A549 (cell line): ENCODE measurements around the gene MFSD2A. TPM values are rescaled to one million over a fixed set of nuclear protein-coding genes. Genes with fewer than 3 reads are reported as not detected.

Experiments
- ATAC-seq, 2 experiments: fragments of 200-7000 bp in 1 of 2; fragments of >200 bp in 1 of 2; cut with Nextera tagmentation in 1 of 2; cut with Tn5 transposase in 1 of 2; 3 replicates each; pipeline versions ENCODE4 v1.8.0 to v1.9.1; 2018 to 2020; ENCODE audit warnings: mild to moderate bottlenecking in 1 of 2, moderate library complexity in 1 of 2
- CTCF ChIA-PET: fragments of 300-600 bp; sonication (Branson Sonifier 250); formaldehyde crosslinking; extraction: SDS; loops from one replicate; lab custom pipeline; 2021; ENCODE audit warnings: antibody characterized with exemption, inconsistent platforms; lab: Yijun Ruan, JAX
- POLR2A ChIA-PET: fragments of 350-600 bp; formaldehyde crosslinking; extraction: SDS; loops from one replicate; lab custom pipeline; 2021; ENCODE audit warnings: antibody characterized with exemption, inconsistent platforms; lab: Yijun Ruan, JAX
- DNase-seq, 2 experiments: peaks; one replicate each; pipeline versions ENCODE4 v3.0.0 to v3.0.0-alpha.2; 2011 to 2016; ENCODE audit warnings: low read depth in 1 of 2, low spot score in 1 of 2
- FAIRE-seq: peaks from 2 replicates; lab custom pipeline; 2011; peaks lifted over from hg19 to GRCh38; lab: Jason Lieb, UNC
- H3K27ac ChIP-seq, 2 experiments: fragments of >200 bp; sonication (Bioruptor Twin); formaldehyde crosslinking; 3 replicates each; pipeline ENCODE4 v1.5.1; 2016 to 2017
- H3K4me1 ChIP-seq: fragments of >200 bp; sonication (Bioruptor Twin); formaldehyde crosslinking; 3 replicates; pipeline ENCODE4 v1.6.1; 2016
- H3K4me2 ChIP-seq: fragments of >200 bp; sonication (Bioruptor Twin); formaldehyde crosslinking; 3 replicates; pipeline ENCODE4 v1.6.1; 2016
- H3K4me3 ChIP-seq: fragments of >200 bp; sonication (Bioruptor Twin); formaldehyde crosslinking; 3 replicates; pipeline ENCODE4 v1.5.1; 2016
- H3K9me3 ChIP-seq: fragments of >200 bp; sonication (Bioruptor Twin); formaldehyde crosslinking; 3 replicates; pipeline ENCODE4 v1.6.1; 2016
- BHLHE40 ChIP-seq: IDR thresholded peaks from 2 replicates; pipeline ENCODE4 v1.6.1; 2012; ENCODE audit warnings: low read depth, low read length, inconsistent platforms
- CBX2 ChIP-seq: fragments of 200-600 bp; sonication (generic); IDR thresholded peaks from 2 replicates; pipeline ENCODE4 v1.6.1; 2016; ENCODE audit warnings: low read depth, mild to moderate bottlenecking, borderline replicate concordance
- CHD2 ChIP-seq: fragments of 150-350 bp; IDR thresholded peaks from 2 replicates; pipeline ENCODE4 v1.6.1; 2014; ENCODE audit warnings: low read length; ENCODE audit not compliant: partially characterized antibody
- CHD4 ChIP-seq: fragments of 200-600 bp; sonication (generic); IDR thresholded peaks from 2 replicates; pipeline ENCODE4 v1.6.1; 2016; ENCODE audit warnings: antibody characterized with exemption, mild to moderate bottlenecking, borderline replicate concordance
- EHMT2 ChIP-seq: fragments of 200-600 bp; sonication (generic); IDR thresholded peaks from 2 replicates; pipeline ENCODE4 v1.6.1; 2016; ENCODE audit warnings: antibody characterized with exemption, low read depth, mild to moderate bottlenecking, moderate library complexity
- ESRRA ChIP-seq: fragments of 150-350 bp; IDR thresholded peaks from 2 replicates; pipeline ENCODE4 v1.6.1; 2014; ENCODE audit warnings: mild to moderate bottlenecking, low read length, borderline replicate concordance
- FOSB ChIP-seq: fragments of 250-450 bp; sonication (Bioruptor Pico); IDR thresholded peaks from 2 replicates; pipeline ENCODE4 v1.5.0; 2020; ENCODE audit warnings: mild to moderate bottlenecking, moderate library complexity
- HOXA7 ChIP-seq: fragments of 250-450 bp; sonication (Bioruptor Pico); IDR thresholded peaks from 2 replicates; pipeline ENCODE4 v1.5.0; 2020; ENCODE audit warnings: mild to moderate bottlenecking, moderate library complexity
- JUN ChIP-seq, 2 experiments: fragments of >200 bp; sonication (Bioruptor Twin); formaldehyde crosslinking; IDR thresholded peaks; 2 replicates in 1 of 2; 3 replicates in 1 of 2; pipeline ENCODE4 v1.6.1; 2016 to 2017
- JUNB ChIP-seq: fragments of >200 bp; sonication (Bioruptor Twin); formaldehyde crosslinking; IDR thresholded peaks from 2 replicates; pipeline ENCODE4 v1.6.1; 2016
- MAFK ChIP-seq: fragments of 450-650 bp; IDR thresholded peaks from 2 replicates; pipeline ENCODE4 v1.6.1; 2014; ENCODE audit not compliant: partially characterized antibody
- NFE2L2 ChIP-seq: fragments of 150-350 bp; conservative IDR thresholded peaks from 2 replicates; pipeline ENCODE4 v1.6.1; 2014; ENCODE audit warnings: low read length
- RAD21 ChIP-seq, 2 experiments: fragments of >200 bp in 1 of 2; sonication (Bioruptor Twin) in 1 of 2; formaldehyde crosslinking in 1 of 2; IDR thresholded peaks in 1 of 2; conservative IDR thresholded peaks in 1 of 2; 2 replicates in 1 of 2; 3 replicates in 1 of 2; pipeline ENCODE4 v1.6.1; 2012 to 2018; ENCODE audit warnings: inconsistent platforms in 1 of 2
- RARB ChIP-seq: fragments of 250-450 bp; sonication (Bioruptor Pico); IDR thresholded peaks from 2 replicates; pipeline ENCODE4 v1.8.0; 2021; ENCODE audit warnings: mild to moderate bottlenecking, moderate library complexity
- SMC3 ChIP-seq: fragments of >200 bp; sonication (Bioruptor Twin); formaldehyde crosslinking; IDR thresholded peaks from 3 replicates; pipeline ENCODE4 v1.6.1; 2018; ENCODE audit warnings: inconsistent platforms
- TFCP2L1 ChIP-seq: fragments of 250-450 bp; sonication (Bioruptor Pico); IDR thresholded peaks from 2 replicates; pipeline ENCODE4 v1.5.0; 2021; ENCODE audit warnings: mild to moderate bottlenecking
- TP53 ChIP-seq: fragments of 250-450 bp; sonication (Bioruptor Pico); IDR thresholded peaks from 2 replicates; pipeline ENCODE4 v1.5.0; 2021; ENCODE audit warnings: mild to moderate bottlenecking, moderate library complexity
- WGBS: methylation state at CpG from one replicate; pipeline ENCODE4 v1.1.6; 2017; ENCODE audit errors: missing lambda C conversion rate; 5-methylcytosine and 5-hydroxymethylcytosine counted together
- polyA plus RNA-seq, 4 experiments: library from polyadenylated mRNA; depleted of rRNA in 3 of 4; stranded (reverse); fragments of >200 nt; fragmentation: RNase III in 1 of 4; extraction: RNeasy Plus Mini Kit Qiagen cat#74134 plus additional on column Dnase treatment in 1 of 4; gene quantifications; 2 replicates in 3 of 4; 3 replicates in 1 of 4; pipeline ENCODE4 v1.2.3, GENCODE V29; 2011 to 2017
- TF ChIP-seq, protein P1 (sequence below): fragments of 150-350 bp; IDR thresholded peaks from 2 replicates; pipeline ENCODE4 v1.6.1; 2014; ENCODE audit warnings: low read depth, mild to moderate bottlenecking, low read length
- TF ChIP-seq, protein P2 (sequence below): fragments of >200 bp; sonication (Bioruptor Twin); formaldehyde crosslinking; IDR thresholded peaks from 2 replicates; pipeline ENCODE4 v1.6.1; 2016
- TF ChIP-seq, protein P3 (sequence below): fragments of >200 bp; sonication (Bioruptor Twin); formaldehyde crosslinking; IDR thresholded peaks from 3 replicates; pipeline ENCODE4 v1.6.1; 2016
- TF ChIP-seq, protein P4 (sequence below): fragments of 450-650 bp; IDR thresholded peaks from 2 replicates; pipeline ENCODE4 v1.6.1; 2014; ENCODE audit warnings: antibody characterized with exemption

Gene MFSD2A
- polyA plus RNA-seq, 2 of the 4 experiments (the other 2 are of a cell fraction): 3.0 to 3.1 TPM

DNA sequence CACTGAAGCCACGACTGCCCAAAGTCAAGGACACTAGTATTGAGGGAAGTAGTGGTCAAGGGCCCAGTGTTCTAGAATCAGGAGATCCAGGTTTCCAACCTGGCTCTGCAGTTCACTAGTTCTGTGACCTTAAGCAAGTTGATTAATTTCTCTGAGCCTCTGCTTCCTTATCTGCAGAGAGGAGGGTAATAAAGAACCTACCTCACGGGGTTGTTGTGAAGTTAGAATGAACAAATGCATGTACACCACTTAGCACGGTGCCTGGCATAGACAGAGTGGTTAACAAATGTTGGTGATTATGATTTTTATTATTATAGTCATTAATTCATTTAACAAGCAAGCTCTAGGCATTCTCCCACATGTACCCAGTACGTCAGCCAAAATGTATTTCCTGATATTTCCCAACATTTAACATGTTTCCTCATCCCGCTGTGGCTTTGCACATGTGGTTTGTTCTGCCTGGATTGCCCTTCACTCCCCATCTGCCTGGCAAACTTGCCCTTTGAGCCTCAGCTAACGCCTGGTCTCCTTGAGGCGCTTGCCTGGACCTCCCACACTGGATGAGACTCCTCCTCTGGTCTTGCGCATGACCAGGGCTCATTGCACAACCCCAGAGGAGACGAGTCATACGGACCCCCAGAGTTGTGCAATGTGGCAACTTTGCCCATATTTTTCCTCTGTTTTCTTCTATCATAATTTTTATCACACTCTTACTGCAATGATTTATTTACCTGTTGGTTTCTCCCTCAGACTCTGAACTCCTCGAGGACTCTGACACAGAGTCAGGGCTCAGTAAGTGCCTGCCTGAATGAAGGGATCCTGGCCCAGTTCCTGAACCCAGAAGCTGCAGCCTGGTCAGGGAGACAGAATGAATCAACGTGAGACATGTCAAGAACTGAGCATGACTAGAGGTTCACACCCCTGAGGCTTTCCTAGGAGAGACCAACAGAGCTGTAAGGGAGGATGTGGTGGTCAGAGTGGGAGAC lies 20.7 kb upstream of the MFSD2A start (continued):
- TF ChIP-seq, protein P1, sequence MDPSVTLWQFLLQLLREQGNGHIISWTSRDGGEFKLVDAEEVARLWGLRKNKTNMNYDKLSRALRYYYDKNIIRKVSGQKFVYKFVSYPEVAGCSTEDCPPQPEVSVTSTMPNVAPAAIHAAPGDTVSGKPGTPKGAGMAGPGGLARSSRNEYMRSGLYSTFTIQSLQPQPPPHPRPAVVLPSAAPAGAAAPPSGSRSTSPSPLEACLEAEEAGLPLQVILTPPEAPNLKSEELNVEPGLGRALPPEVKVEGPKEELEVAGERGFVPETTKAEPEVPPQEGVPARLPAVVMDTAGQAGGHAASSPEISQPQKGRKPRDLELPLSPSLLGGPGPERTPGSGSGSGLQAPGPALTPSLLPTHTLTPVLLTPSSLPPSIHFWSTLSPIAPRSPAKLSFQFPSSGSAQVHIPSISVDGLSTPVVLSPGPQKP: no peak
- TF ChIP-seq EHMT2: no peak
- TF ChIP-seq SMC3: no peak
- TF ChIP-seq, protein P2, sequence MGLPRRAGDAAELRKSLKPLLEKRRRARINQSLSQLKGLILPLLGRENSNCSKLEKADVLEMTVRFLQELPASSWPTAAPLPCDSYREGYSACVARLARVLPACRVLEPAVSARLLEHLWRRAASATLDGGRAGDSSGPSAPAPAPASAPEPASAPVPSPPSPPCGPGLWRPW: peak; percentile 96
- TF ChIP-seq, protein P3, sequence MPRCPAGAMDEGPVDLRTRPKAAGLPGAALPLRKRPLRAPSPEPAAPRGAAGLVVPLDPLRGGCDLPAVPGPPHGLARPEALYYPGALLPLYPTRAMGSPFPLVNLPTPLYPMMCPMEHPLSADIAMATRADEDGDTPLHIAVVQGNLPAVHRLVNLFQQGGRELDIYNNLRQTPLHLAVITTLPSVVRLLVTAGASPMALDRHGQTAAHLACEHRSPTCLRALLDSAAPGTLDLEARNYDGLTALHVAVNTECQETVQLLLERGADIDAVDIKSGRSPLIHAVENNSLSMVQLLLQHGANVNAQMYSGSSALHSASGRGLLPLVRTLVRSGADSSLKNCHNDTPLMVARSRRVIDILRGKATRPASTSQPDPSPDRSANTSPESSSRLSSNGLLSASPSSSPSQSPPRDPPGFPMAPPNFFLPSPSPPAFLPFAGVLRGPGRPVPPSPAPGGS: peak; percentile 36; the same call in 1 of the 3 replicates
- no peak for TF ChIP-seq ESRRA
- no peak for TF ChIP-seq CBX2
- no peak for TF ChIP-seq RARB (CRISPR knock-in tag)
- peak; percentile 73 for TF ChIP-seq JUNB
- peak; percentile 64 to 67; a peak in 4 of 5 replicates for TF ChIP-seq JUN (IDR thresholded peaks at IDR 0.05)
- TF ChIP-seq, all 56 proteins: peak for 7

DNA sequence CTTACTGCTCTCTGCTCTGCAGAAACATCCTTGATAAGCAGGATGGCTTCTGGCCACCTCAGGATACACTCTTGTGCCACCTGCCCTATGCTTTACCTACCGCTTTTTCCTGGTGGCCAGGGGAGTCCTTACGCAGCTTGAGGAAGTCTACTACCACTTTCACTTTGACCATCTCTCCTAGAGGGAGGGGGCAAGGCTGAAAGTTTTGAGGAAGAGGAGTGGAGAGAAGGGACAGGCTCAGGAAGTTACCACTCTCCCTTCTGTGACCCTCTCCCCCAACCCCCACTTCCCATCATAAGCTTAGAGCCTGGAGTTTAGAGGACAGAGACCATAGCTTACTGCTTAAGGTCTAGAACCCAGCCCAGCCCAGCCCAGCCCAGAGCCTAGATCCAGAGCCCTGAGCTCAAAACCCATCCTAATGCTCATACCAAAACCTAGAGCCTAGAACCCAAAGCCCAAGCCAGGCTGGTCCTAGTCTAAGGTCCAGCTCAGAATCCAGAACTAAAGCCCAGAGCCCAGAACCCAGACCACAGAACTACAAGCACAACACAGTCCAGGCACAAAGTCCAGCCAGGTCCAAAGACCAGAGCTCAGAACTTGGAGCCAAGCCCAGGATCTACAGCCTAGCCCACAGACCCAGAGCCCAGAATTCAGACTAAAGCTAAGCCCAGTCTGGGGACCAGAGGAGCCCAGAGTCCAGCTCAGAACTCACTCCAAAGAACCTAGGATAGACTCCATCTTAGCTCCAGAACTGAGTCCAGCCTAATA lies 18.0 kb upstream of the MFSD2A start:
- H3K27ac ChIP-seq: peak overlapping the region; percentile 50 to 88; a peak in 5 of 6 replicates
- peaks cover 20% of the 10 kb centered on the region for H3K4me1 ChIP-seq
- DNase-seq: no peak
- ChIA-PET CTCF (interaction anchor here (0.9 to 1.7 kb wide), 4 partner anchors 18 to 115 kb away, joined by 3 to 9 read pairs (median 5); no protein-coding TSS in a partner anchor), POLR2A (no interaction called here)
- no peak for FAIRE-seq
- 100% methylated on average over 2 of the region's 2 CpGs for WGBS
- H3K4me2 ChIP-seq: no peak overlapping the region
- peaks cover 5% of the 10 kb centered on the region; the same call in 1 of the 3 replicates for H3K9me3 ChIP-seq
- TF ChIP-seq FOSB (CRISPR knock-in tag) (no peak), CHD2 (no peak), MAFK (no peak), NFE2L2 (no peak), SMC3 (no peak), BHLHE40 (no peak), TP53 (CRISPR knock-in tag) (no peak)
- no peak overlapping the region for H3K4me3 ChIP-seq
- ATAC-seq: no peak

DNA sequence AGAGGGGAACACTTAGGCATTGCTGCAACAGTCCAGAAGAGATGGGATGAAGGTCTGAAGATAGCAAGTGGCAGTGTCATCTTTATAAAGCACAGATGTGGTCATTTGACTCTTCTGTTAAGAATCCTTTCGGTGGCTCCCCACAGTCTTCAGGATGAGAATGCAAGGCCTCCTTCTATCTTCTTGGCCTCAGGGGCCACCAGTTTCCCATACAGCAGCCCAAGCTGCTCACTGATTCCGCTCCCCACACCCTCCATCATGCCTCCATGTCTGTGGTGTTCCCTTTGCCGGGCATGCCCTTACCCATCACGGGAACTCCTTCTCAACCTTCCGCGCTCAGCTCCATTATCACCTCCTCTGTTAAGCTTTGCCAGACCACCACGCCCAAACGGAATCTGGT lies 16.1 kb upstream of the MFSD2A start:
- CTCF ChIA-PET: interaction anchor here (0.8 to 1.6 kb wide), 3 partner anchors 16 to 43 kb away, joined by 3 read pairs; partner anchors contain the start of gene MFSD2A
- no peak for FAIRE-seq
- TF ChIP-seq, protein P4, sequence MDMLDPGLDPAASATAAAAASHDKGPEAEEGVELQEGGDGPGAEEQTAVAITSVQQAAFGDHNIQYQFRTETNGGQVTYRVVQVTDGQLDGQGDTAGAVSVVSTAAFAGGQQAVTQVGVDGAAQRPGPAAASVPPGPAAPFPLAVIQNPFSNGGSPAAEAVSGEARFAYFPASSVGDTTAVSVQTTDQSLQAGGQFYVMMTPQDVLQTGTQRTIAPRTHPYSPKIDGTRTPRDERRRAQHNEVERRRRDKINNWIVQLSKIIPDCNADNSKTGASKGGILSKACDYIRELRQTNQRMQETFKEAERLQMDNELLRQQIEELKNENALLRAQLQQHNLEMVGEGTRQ: no peak
- TF ChIP-seq TFCP2L1 (CRISPR knock-in tag) (no peak), HOXA7 (CRISPR knock-in tag) (no peak), NFE2L2 (no peak), CHD4 (no peak), ESRRA (no peak), RAD21 (conservative IDR thresholded peaks at IDR 0.05 in 1 of 2, IDR thresholded peaks at IDR 0.05 in 1 of 2) (no peak)
- Histone ChIP-seq H3K9me3 (peaks cover 5% of the 10 kb centered on the region; the same call in 1 of the 3 replicates), H3K4me2 (no peak overlapping the region), H3K4me1 (peaks cover 12% of the 10 kb centered on the region), H3K27ac (no peak overlapping the region), H3K4me3 (no peak overlapping the region)
- DNase-seq: no peak
- POLR2A ChIA-PET: no interaction called here
- WGBS: 93% methylated on average over 8 of the region's 8 CpGs
- ATAC-seq: no peak
